K562 treated with DMSO at 1 percent for 12 hours (cell line): ENCODE measurements around the gene ITGA4. TPM values are rescaled to one million over a fixed set of nuclear protein-coding genes. Genes with fewer than 3 reads are reported as not detected.

Experiments used
- total RNA-seq: library from RNA; unstranded; fragments of 300-600 nt; gene quantifications from 2 replicates; pipeline ENCODE4 v1.2.3, GENCODE V29; 2022; ENCODE audit not compliant: insufficient read depth

The ITGA4 gene
- total RNA-seq = not detected in 2 replicates

DNA sequence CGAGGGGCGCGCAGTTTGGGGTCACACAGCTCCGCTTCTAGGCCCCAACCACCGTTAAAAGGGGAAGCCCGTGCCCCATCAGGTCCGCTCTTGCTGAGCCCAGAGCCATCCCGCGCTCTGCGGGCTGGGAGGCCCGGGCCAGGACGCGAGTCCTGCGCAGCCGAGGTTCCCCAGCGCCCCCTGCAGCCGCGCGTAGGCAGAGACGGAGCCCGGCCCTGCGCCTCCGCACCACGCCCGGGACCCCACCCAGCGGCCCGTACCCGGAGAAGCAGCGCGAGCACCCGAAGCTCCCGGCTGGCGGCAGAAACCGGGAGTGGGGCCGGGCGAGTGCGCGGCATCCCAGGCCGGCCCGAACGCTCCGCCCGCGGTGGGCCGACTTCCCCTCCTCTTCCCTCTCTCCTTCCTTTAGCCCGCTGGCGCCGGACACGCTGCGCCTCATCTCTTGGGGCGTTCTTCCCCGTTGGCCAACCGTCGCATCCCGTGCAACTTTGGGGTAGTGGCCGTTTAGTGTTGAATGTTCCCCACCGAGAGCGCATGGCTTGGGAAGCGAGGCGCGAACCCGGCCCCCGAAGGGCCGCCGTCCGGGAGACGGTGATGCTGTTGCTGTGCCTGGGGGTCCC is at the start of gene ITGA4:
TSS of gene ITGA4 (plus strand) at position 266 of the 620 bp plus-strand sequence. CDS start at position 535, 269 bp downstream.

Other genes starting within 250 kb of the ITGA4 start
- gene CERKL, start 199.7 kb downstream of the ITGA4 start, total RNA-seq = not detected in 2 replicates
- gene NEUROD1, start 223.1 kb downstream of the ITGA4 start, total RNA-seq = not detected in 2 replicates